ENCODE data around the gene PPT1.
"Not testable (repeated sequence)": the region's sequence is repeated elsewhere in the genome, so short reads cannot be mapped to it uniquely, and the experiment has no call there.

The PPT1 gene

DNA sequence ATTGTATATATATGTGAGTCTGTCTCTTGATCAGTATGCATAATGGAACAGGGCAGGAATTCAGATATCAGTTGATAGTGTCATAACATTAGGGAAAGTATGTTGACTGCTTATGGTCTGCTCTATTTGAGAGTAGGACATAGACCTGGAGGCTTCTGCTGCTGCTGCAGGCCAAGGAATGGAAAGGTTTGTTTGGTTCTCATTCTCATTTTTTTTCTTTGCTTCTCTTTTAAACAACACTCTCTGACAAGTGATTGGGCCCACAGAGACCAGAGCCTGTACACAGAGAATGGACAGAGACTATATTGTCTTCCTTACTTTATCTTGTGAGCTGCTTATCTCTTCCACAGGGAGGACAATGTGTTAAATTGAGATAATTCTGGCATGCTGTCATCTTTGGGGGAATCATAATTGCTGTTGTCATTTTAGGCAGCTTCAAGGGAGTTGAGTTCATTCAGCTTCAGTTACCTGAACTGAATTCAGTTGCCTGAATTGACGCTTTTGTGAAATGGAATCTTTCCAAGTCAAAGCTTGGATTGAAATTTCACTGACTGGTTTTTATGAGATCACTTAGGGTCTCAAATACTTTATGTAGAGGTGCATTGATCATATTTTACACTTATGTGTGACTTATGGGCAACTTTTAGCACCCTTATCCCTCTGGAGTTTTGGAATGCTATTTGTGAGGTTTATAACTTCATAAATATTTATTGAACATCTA is 39.6 kb downstream of the PPT1 start:
- DNase-seq (ENCODE audit: low read depth in 2 of 2, low spot score in 1 of 2): no peak

GRCh38 chr1:40056519-40057309 is 40.3 kb downstream of the PPT1 start:
- no peak for DNase-seq (ENCODE audit: low read depth in 2 of 2, low spot score in 1 of 2)

- no peak for DNase-seq (ENCODE audit: low read depth in 2 of 2, low spot score in 1 of 2)
Measured at GRCh38 chr1:40053138-40053887, 43.7 kb downstream of the PPT1 start.

- no peak for DNase-seq (ENCODE audit: low read depth in 2 of 2, low spot score in 1 of 2)
Measured at GRCh38 chr1:40050863-40051262, 46.2 kb downstream of the PPT1 start.

DNA sequence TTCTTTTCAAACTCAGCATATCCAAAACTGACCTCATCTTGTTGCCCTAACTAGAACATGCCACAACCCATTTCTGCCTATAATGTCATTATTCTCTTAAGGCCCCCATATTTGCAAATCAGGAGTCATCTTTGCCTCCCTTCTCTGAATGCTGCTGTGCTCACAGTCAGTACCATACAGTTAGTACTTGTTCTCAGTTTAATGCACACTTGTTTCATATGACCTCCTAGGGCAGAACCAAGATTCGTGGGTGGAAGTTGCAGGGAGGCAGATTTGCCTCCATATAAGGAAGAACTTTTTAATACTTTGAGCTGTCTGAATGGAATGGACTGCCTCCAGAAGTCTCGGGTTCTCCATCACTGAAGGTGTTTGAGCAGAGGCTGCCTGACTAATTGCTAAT is 47.3 kb downstream of the PPT1 start:
- DNase-seq (ENCODE audit: low read depth in 2 of 2, low spot score in 1 of 2): no peak

GRCh38 chr1:40047769-40048168 is 49.3 kb downstream of the PPT1 start:
- no peak for DNase-seq (ENCODE audit: low read depth in 2 of 2, low spot score in 1 of 2)

DNA sequence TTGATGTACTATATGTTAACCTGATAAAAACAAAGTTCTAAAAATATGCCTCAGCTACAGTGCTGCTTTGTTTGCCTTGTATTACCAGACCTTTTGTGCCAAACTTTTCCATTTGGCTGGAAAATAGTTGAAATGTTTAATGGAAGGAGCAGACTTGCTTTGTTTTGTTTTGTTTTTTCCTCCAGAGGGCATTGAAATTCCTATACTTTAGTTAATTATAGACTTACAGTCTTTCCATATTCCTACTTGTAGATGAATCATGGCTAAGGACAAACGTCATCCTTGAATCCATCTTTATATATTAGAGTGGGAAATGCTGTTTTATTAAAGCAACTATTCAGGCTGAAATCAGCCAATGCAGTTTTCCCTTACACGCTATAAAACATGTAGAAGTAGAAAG is 49.8 kb downstream of the PPT1 start:
- DNase-seq (ENCODE audit: low read depth in 2 of 2, low spot score in 1 of 2): no peak

- DNase-seq (ENCODE audit: low read depth in 2 of 2, low spot score in 1 of 2): no peak
Measured at GRCh38 chr1:40045766-40046165, 51.3 kb downstream of the PPT1 start.

- DNase-seq (ENCODE audit: low read depth in 2 of 2, low spot score in 1 of 2): no peak
Measured at GRCh38 chr1:40045182-40045581, 51.9 kb downstream of the PPT1 start.

GRCh38 chr1:40044110-40044509 is 52.9 kb downstream of the PPT1 start:
- no peak for DNase-seq (ENCODE audit: low read depth in 2 of 2, low spot score in 1 of 2)

DNA sequence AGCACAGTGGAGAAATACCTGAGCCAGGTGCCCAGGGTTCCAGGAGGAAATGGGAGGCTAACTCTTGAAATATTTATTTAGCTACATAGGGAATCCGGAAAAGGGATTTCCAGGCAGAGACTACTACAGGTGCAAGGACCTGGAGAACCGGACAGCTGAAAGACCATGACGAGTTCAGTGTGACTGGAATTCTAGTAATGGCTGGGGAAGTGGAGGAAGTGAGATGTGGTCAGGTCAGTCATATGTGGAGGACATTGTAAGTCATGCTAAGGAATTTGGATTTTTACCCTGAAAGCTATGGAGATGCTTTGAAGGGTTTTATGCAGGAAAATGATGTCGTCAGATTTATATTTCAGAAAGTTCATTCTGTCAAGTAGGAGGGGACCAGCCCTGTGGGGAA is 54.7 kb downstream of the PPT1 start:
- no peak for DNase-seq (ENCODE audit: low read depth in 2 of 2, low spot score in 1 of 2)

DNA sequence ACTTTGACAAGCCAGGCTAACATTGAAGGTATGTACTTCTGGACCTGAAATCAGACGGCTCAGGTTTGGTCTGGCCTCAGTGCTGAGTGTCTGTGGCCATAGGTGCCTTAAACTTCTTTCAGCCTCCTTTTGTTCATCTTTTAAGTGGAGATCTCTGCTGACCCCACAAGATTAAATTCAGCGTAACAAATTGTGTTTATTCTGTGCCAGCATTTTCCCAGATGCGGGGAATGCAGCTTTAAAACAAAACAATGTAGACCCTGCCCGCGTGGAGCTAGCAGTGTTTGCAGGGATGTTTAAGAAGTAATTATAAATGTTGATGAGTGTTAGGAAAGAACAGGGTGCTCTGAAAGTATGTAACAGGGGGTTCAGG is 55.6 kb downstream of the PPT1 start:
- DNase-seq (ENCODE audit: low read depth in 2 of 2, low spot score in 1 of 2): no peak

DNA sequence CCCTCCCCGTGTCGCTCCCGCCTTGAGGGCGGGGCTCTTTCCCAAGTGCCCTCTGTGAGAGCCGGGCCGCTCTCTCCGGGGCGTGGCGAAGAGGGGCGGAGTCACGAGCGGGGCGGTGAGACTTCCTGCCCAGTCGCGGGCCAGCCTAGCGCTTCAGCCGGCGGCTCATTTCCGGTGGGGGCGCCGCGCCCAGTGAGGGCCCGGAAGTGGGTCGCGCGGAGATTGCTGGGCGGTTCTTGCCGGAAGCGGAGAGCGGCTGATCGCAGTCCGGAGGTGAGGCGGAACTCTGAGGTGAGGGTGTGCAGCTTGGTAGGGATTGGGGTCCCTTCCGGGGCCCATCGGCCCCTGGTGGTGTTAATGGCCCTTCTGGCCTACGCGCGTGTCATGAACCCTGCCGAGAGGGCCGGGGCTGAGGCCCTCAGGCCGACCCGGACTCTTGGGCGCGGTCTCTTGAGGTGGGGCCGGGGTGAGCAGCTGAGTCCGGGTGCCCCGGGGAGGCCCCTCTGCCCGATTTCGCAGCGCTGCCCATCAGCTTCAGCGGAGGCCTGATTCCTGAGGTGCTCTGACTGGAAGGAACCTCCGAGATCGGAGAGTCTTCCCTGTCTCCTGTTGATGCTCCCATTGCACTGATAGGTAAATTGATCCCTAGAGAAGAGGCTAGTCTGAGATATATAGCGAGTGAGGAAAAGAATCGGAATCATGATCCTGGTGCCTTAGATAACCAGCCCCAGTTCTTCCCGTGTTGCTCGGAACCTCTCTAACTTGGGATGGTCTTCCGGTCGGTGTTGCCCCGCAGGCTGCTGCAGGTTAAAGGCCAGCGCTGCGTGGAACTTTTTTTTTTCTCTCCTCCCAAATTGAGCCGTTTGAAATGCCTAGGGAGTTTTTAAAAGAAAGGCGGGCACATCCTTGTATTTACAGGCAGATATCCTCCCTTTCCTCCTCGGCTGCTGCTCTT is 56.3 kb downstream of the PPT1 start, which contains the start of gene CAP1:
Gene CAP1, plus strand, starts transcription at position 219 of the 955 bp plus-strand sequence. CDS start 18,618 bp downstream, outside the sequence.
- DNase-seq (ENCODE audit: low read depth in 2 of 2, low spot score in 1 of 2): peak; percentile 100

DNA sequence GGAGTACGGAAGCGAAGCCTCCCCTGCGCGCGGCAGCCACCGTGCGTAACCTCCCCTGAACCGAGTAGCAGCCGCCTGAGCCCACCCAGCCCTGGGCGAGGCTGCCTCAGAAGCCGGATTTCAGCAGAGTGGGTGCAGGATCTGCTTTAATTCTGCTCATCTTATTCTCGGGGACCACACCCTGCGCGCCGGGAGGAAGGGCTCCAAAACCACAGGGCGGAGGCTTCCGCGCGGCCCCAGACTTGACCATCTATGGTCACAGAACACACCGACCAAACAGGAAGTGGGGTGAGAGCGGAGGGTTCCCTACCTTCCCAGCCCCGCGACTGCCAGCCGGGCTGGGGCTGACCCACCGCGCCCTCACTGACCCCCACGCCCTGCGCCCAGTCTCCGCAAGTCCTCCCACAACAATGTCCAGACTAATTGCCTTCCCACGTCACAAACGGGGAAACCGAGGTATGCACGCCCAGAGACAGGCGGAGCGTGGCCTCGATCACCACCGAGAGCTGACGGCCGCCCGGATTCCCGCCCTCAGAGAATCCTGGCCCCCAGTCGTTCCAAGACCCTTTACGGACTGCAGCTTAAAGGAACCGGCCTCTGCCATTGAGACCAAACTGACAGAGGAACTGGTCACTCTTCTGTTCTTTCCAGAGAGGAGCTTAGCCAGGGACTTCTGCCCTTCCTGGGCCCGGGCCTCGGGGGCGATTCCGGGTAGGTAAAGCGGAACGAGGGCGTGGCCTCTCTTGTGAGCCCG is 57.1 kb downstream of the PPT1 start:
- peak; percentile 41 to 53 for DNase-seq (ENCODE audit: low read depth in 2 of 2, low spot score in 1 of 2)

GRCh38 chr1:40039245-40039756 is 57.8 kb downstream of the PPT1 start:
- no peak for DNase-seq (ENCODE audit: low read depth in 2 of 2, low spot score in 1 of 2)

GRCh38 chr1:40038697-40039096 is 58.4 kb downstream of the PPT1 start:
- DNase-seq (ENCODE audit: low read depth in 2 of 2, low spot score in 1 of 2): no peak

- DNase-seq (ENCODE audit: low read depth in 2 of 2, low spot score in 1 of 2): not testable (repeated sequence)
Measured at GRCh38 chr1:40037254-40037653, 59.8 kb downstream of the PPT1 start.

DNA sequence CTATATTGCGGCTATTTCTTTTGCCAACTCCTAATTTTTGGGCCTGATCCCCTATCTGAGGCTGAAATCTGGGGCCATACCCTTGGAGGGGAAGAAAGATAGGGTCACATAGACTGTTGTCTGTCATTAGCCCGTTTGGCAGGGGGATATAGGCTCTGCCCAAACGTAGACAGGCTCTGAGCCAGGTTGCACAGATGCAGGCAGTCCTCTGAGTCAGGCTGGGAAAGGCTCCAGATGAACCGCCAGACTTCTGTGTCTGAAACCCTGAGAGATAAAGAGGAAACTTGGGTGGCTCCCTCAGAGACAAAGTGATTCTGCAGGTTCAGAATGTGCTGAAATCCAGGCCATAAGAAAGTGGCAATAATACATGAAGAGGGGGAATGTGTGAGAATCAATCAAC is 60.5 kb downstream of the PPT1 start:
- DNase-seq (ENCODE audit: low read depth in 2 of 2, low spot score in 1 of 2): no peak

GRCh38 chr1:40034869-40035268 is 62.2 kb downstream of the PPT1 start:
- DNase-seq (ENCODE audit: low read depth in 2 of 2, low spot score in 1 of 2): no peak
